Liver (tissue), 3 donors: ENCODE measurements around the gene RANBP3.

Source experiments
- ATF3 ChIP-seq: IDR thresholded peaks from 2 replicates; pipeline ENCODE4 v1.6.1; 2016; ENCODE audit warnings: antibody characterized with exemption
- EGR1 ChIP-seq, 2 donors: IDR thresholded peaks; 2 replicates each; pipeline ENCODE4 v1.6.1; 2016 to 2018; ENCODE audit warnings: antibody characterized with exemption in 2 of 2, low read depth in 2 of 2
- FOXA1 ChIP-seq: IDR thresholded peaks from 2 replicates; pipeline ENCODE4 v1.6.1; 2016; ENCODE audit warnings: antibody characterized with exemption
- GABPA ChIP-seq, 2 donors: IDR thresholded peaks in 1 of 2; conservative IDR thresholded peaks in 1 of 2; 2 replicates each; pipeline ENCODE4 v1.6.1; 2016; ENCODE audit warnings: antibody characterized with exemption in 2 of 2, mild to moderate bottlenecking in 1 of 2, moderate library complexity in 1 of 2
- JUND ChIP-seq, 2 donors: IDR thresholded peaks; 2 replicates each; pipeline ENCODE4 v1.6.1; 2016; ENCODE audit warnings: antibody characterized with exemption in 2 of 2
- NR2F2 ChIP-seq: IDR thresholded peaks from 2 replicates; pipeline ENCODE4 v1.6.1; 2016; ENCODE audit warnings: antibody characterized with exemption
- RAD21 ChIP-seq, 2 donors: IDR thresholded peaks; 2 replicates each; pipeline ENCODE4 v1.6.1; 2016; ENCODE audit warnings: antibody characterized with exemption in 2 of 2, mild to moderate bottlenecking in 2 of 2
- TAF1 ChIP-seq: conservative IDR thresholded peaks from 2 replicates; pipeline ENCODE4 v1.6.1; 2016; ENCODE audit warnings: antibody characterized with exemption, mild to moderate bottlenecking
- YY1 ChIP-seq: IDR thresholded peaks from 2 replicates; pipeline ENCODE4 v1.6.1; 2016; ENCODE audit warnings: antibody characterized with exemption, mild to moderate bottlenecking
- TF ChIP-seq, protein P1 (sequence below): fragments of 150-350 bp; IDR thresholded peaks from 2 replicates; pipeline ENCODE4 v1.5.1; 2017; ENCODE audit warnings: improper control_type of control experiment, low read depth, low read length; ENCODE audit not compliant: missing input control
- TF ChIP-seq, protein P2 (sequence below): IDR thresholded peaks from 2 replicates; pipeline ENCODE4 v1.6.1; 2016; ENCODE audit warnings: antibody characterized with exemption, mild to moderate bottlenecking
- TF ChIP-seq, protein P3 (sequence below): IDR thresholded peaks from 2 replicates; pipeline ENCODE4 v1.6.1; 2016; ENCODE audit warnings: antibody characterized with exemption
- donor health status: healthy.
- donor health status: healthy.

DNA sequence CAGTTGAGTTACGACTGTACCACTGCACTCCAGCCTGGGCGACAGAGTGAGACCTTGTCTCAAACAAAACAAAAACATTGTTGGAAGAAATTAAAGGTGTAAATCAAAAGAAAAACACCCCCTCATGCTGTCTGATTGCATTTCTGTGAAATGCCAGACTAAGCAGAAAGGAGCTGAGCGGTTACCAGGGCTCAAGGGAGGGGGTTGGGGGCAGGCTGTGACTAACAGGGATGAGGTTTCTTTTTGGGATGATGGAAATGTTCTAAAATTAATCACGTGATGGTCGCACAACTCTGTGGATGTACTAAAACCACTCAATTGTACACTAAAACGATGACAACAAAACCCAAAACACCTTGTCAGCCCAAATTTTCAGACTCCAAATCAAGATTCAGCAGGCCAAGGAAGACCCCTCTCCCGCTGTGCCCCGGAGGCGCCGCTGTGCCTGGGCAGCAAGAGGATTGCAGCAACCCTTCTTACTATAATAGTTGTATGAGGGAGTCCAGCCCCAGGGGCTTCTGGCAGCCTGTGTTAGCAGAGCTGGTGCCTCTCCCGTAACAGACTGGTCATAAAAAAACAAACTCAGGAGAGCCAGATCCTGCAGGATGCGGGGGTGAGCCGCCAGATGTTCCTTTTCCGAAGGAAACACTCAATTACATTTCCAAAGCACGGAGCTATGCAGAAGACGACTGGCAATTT, 43.0 kb downstream of the RANBP3 start:
- TF ChIP-seq GABPA (IDR thresholded peaks at IDR 0.05 in 1 of 2, conservative IDR thresholded peaks at IDR 0.05 in 1 of 2), result no peak
- TF ChIP-seq, protein P1, sequence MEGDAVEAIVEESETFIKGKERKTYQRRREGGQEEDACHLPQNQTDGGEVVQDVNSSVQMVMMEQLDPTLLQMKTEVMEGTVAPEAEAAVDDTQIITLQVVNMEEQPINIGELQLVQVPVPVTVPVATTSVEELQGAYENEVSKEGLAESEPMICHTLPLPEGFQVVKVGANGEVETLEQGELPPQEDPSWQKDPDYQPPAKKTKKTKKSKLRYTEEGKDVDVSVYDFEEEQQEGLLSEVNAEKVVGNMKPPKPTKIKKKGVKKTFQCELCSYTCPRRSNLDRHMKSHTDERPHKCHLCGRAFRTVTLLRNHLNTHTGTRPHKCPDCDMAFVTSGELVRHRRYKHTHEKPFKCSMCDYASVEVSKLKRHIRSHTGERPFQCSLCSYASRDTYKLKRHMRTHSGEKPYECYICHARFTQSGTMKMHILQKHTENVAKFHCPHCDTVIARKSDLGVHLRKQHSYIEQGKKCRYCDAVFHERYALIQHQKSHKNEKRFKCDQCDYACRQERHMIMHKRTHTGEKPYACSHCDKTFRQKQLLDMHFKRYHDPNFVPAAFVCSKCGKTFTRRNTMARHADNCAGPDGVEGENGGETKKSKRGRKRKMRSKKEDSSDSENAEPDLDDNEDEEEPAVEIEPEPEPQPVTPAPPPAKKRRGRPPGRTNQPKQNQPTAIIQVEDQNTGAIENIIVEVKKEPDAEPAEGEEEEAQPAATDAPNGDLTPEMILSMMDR, result no peak
- TF ChIP-seq YY1, result no peak
- TF ChIP-seq RAD21 (IDR thresholded peaks at IDR 0.05), result no peak
- TF ChIP-seq TAF1, result no peak
- TF ChIP-seq EGR1 (IDR thresholded peaks at IDR 0.05; ENCODE audit: low read depth in 2 of 2), result no peak
- TF ChIP-seq, protein P2, sequence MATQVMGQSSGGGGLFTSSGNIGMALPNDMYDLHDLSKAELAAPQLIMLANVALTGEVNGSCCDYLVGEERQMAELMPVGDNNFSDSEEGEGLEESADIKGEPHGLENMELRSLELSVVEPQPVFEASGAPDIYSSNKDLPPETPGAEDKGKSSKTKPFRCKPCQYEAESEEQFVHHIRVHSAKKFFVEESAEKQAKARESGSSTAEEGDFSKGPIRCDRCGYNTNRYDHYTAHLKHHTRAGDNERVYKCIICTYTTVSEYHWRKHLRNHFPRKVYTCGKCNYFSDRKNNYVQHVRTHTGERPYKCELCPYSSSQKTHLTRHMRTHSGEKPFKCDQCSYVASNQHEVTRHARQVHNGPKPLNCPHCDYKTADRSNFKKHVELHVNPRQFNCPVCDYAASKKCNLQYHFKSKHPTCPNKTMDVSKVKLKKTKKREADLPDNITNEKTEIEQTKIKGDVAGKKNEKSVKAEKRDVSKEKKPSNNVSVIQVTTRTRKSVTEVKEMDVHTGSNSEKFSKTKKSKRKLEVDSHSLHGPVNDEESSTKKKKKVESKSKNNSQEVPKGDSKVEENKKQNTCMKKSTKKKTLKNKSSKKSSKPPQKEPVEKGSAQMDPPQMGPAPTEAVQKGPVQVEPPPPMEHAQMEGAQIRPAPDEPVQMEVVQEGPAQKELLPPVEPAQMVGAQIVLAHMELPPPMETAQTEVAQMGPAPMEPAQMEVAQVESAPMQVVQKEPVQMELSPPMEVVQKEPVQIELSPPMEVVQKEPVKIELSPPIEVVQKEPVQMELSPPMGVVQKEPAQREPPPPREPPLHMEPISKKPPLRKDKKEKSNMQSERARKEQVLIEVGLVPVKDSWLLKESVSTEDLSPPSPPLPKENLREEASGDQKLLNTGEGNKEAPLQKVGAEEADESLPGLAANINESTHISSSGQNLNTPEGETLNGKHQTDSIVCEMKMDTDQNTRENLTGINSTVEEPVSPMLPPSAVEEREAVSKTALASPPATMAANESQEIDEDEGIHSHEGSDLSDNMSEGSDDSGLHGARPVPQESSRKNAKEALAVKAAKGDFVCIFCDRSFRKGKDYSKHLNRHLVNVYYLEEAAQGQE, result no peak
- no peak for TF ChIP-seq JUND (IDR thresholded peaks at IDR 0.05)
- TF ChIP-seq NR2F2, result no peak
- TF ChIP-seq, protein P3, sequence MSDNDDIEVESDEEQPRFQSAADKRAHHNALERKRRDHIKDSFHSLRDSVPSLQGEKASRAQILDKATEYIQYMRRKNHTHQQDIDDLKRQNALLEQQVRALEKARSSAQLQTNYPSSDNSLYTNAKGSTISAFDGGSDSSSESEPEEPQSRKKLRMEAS, result no peak
- no peak for TF ChIP-seq ATF3
- TF ChIP-seq FOXA1, result no peak
